Lower leg skin (tissue), 4 donors: ENCODE measurements around the gene DNAAF1. TPM values are rescaled to one million over a fixed set of nuclear protein-coding genes. Genes with fewer than 3 reads are reported as not detected.

Experiments used
- DNase-seq, 2 donors: peaks; one replicate each; pipeline ENCODE4 v3.0.0-alpha.2; 2019; ENCODE audit warnings: low spot score in 2 of 2
- H3K4me3 ChIP-seq: fragments of 200-600 bp; sonication (generic); 2 replicates; pipeline ENCODE4 v1.5.1; 2017; ENCODE audit warnings: mild to moderate bottlenecking, low read depth; ENCODE audit not compliant: poor library complexity, severe bottlenecking
- POLR2A ChIP-seq, 2 donors: fragments of 450-650 bp; IDR thresholded peaks; one replicate each; pipeline ENCODE4 v1.6.1; 2016 to 2017; ENCODE audit warnings: antibody characterized with exemption in 2 of 2, mild to moderate bottlenecking in 1 of 2, moderate library complexity in 1 of 2
- WGBS, 2 donors: methylation state at CpG; one replicate each; pipeline ENCODE4 v1.1.5; 2018; 5-methylcytosine and 5-hydroxymethylcytosine counted together
- intact Hi-C: fragments of 100-400 bp; cut with DNase I; formaldehyde crosslinking; loops from one replicate; pipeline ENCODE4 v1.15.0; 2023; ENCODE audit warnings: low total_unique reads
- total RNA-seq, 4 donors: library from RNA; depleted of rRNA; stranded (reverse); fragments of >200 nt; gene quantifications; one replicate each; pipeline ENCODE4 v1.1.0, GENCODE V29; 2016
- TF ChIP-seq, protein P1 (sequence below), 3 donors: fragments of 450-650 bp; IDR thresholded peaks; one replicate each; pipeline ENCODE4 v1.5.1; 2016; ENCODE audit warnings: antibody characterized with exemption in 3 of 3, mild to moderate bottlenecking in 3 of 3, moderate library complexity in 2 of 3

The DNAAF1 gene
- total RNA-seq, 4 donors from 2014 or later, result 0.71 to 1.0 TPM; not detected in 2

- intact Hi-C loops, result no loop called here
- DNase-seq, result no peak
- 87 to 91% methylated on average over 3 of the region's 3 CpGs for WGBS, 2 donors
- no peak overlapping the region for H3K4me3 ChIP-seq
- TF ChIP-seq, protein P1, sequence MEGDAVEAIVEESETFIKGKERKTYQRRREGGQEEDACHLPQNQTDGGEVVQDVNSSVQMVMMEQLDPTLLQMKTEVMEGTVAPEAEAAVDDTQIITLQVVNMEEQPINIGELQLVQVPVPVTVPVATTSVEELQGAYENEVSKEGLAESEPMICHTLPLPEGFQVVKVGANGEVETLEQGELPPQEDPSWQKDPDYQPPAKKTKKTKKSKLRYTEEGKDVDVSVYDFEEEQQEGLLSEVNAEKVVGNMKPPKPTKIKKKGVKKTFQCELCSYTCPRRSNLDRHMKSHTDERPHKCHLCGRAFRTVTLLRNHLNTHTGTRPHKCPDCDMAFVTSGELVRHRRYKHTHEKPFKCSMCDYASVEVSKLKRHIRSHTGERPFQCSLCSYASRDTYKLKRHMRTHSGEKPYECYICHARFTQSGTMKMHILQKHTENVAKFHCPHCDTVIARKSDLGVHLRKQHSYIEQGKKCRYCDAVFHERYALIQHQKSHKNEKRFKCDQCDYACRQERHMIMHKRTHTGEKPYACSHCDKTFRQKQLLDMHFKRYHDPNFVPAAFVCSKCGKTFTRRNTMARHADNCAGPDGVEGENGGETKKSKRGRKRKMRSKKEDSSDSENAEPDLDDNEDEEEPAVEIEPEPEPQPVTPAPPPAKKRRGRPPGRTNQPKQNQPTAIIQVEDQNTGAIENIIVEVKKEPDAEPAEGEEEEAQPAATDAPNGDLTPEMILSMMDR (IDR thresholded peaks at IDR 0.05), result no peak
- no peak for TF ChIP-seq POLR2A (IDR thresholded peaks at IDR 0.05)
Observed at GRCh38 chr16:84224554-84224953, 79.4 kb downstream of the DNAAF1 start.

DNA sequence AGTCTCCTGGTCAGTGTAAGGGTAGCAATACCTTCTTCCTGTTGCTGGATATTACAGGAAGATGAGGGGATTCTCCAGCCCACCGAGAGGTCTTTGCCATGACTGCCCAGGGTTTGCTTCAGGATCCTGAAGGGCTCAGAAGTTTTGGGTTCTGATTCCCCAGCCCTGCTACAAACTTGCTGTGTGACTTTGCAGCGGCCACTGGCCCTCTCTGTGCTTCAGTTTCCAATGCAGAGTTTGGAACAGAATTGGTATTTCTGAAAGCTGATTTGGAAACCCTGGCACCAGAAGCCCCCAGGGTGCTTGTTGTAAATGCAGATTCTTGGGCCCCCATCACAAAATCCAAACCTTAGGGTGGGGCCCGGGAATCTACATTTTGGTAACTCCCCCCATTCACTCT lies 80.0 kb downstream of the DNAAF1 start:
- no peak for DNase-seq
- intact Hi-C loops, result no loop called here
- TF ChIP-seq, protein P1 (IDR thresholded peaks at IDR 0.05), result no peak
- no peak for TF ChIP-seq POLR2A (IDR thresholded peaks at IDR 0.05)
- H3K4me3 ChIP-seq, result no peak overlapping the region
- WGBS, 2 donors, result 82 to 86% methylated on average over 3 of the region's 3 CpGs

- H3K4me3 ChIP-seq, result no peak overlapping the region
Observed at GRCh38 chr16:84225571-84225970, 80.5 kb downstream of the DNAAF1 start.

DNA sequence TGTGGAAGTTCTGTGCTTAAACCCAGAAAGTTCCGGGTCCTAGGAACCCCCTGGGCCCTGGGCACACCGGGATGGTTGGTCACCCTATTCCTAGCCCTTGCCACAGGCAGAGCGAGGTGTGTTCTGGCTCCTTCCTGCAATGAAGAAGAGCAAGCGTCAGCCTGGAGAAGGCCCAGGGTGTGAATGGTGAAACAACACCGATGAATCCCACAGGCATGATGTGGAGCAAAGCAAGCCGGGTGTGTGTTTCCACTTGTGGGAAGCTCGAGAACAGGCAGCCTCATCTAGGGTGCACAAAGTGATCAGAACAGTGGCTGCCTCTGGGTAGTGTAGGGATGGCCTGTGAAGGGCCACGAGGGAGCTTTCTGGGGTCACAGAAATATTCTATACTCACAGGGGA lies 80.9 kb downstream of the DNAAF1 start:
- WGBS, 2 donors, result 67 to 76% methylated on average over 8 of the region's 8 CpGs
- DNase-seq, result no peak

More at GRCh38 chr16:84225571-84225970, 80.5 kb downstream of the DNAAF1 start:
- DNase-seq, result no peak
- WGBS, 2 donors, result 79 to 91% methylated on average over 7 of the region's 7 CpGs
- no peak for TF ChIP-seq POLR2A (IDR thresholded peaks at IDR 0.05)
- TF ChIP-seq, protein P1 (IDR thresholded peaks at IDR 0.05), result no peak
- intact Hi-C loops, result no loop called here

More for the DNA sequence above, 80.9 kb downstream of the DNAAF1 start:
- no peak overlapping the region for H3K4me3 ChIP-seq
- intact Hi-C loops, result no loop called here
- TF ChIP-seq, protein P1 (IDR thresholded peaks at IDR 0.05), result no peak
- no peak for TF ChIP-seq POLR2A (IDR thresholded peaks at IDR 0.05)

Other genes starting within 250 kb of the DNAAF1 start
- gene MLYCD, start 246.2 kb upstream of the DNAAF1 start, total RNA-seq, result 1 to 10 TPM; 3.8 to 8.8 (median 5.2) TPM
- gene OSGIN1, start 192.1 kb upstream of the DNAAF1 start, total RNA-seq, result 1 to 10 TPM; 1.1 to 3.2 (median 2.4) TPM
- gene NECAB2, start 177.1 kb upstream of the DNAAF1 start, total RNA-seq, result not detected
- gene SLC38A8, start 102.5 kb upstream of the DNAAF1 start, total RNA-seq, result not detected
- gene MBTPS1, start 28.4 kb upstream of the DNAAF1 start, total RNA-seq, result 10 to 100 TPM; 57.0 to 98.8 (median 81.4) TPM
- gene HSDL1, start 131 bp upstream of the DNAAF1 start, total RNA-seq, result 10 to 100 TPM in 3 of 4 donors, 1 to 10 TPM in 1; 8.0 to 14.2 (median 12.0) TPM
- 10 to 100 TPM; 35.8 to 41.8 (median 36.5) TPM for gene TAF1C, start 41.7 kb downstream of the DNAAF1 start, total RNA-seq
- gene ADAD2, start 45.8 kb downstream of the DNAAF1 start, total RNA-seq, result 1 to 10 TPM in 1 of 4 donors, under 1 TPM in 1, not detected in 2; 0.96 to 1.2 TPM
- not detected for gene KCNG4, start 94.7 kb downstream of the DNAAF1 start, total RNA-seq
- gene WFDC1, start 149.6 kb downstream of the DNAAF1 start, total RNA-seq, result 1 to 10 TPM in 2 of 4 donors, under 1 TPM in 1, not detected in 1; 0.91 to 2.2 (median 1.3) TPM
- gene ATP2C2, start 223.2 kb downstream of the DNAAF1 start, total RNA-seq, result 100 to 1,000 TPM in 1 of 4 donors, 10 to 100 TPM in 3; 51.7 to 133 (median 57.7) TPM